ENCODE data around the gene IFT88. TPM values are rescaled to one million over a fixed set of nuclear protein-coding genes. Genes with fewer than 3 reads are reported as not detected.

IFT88 gene
- total and polyA plus RNA-seq, 9 of the 15 experiments (the other 6 are each of a cell fraction or from before 2014, with no cell fraction given), result 8.3 to 13.5 (median 10.0) TPM

DNA sequence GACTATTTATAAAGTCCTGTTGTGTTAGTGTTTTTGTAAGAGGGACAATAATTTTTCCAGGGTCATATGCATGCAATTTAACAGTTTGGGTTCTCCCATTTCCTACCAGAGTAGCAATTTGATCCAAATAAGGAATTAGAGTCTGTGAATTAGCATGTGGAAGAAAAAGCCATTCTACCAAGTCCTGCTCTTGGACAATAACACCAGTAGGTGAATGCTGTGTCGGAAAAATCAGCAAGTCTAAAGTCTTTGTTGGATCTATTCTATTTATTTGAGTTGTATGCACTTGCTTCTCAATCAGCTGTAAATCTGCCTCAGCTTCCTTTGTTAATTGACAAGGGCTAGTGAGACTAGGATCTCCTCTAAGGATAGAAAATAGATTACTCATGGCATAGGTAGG is 115.1 kb downstream of the IFT88 start:
- no peaks in the 10 kb centered on the region for H4K20me1 ChIP-seq (replicated peaks; ENCODE audit: control insufficient read depth, insufficient read depth, low read length)
- ChIA-PET POLR2A (no interaction called here), CTCF (ENCODE audit: low intra/inter-chr PET ratio) (no interaction called here)
- no peak overlapping the region for H3K27ac ChIP-seq (ENCODE audit: extremely low read depth, low read depth, low read length)
- DNase-seq (ENCODE audit: extremely low read depth in 1 of 4, low spot score in 3 of 4) (no peak), ATAC-seq (no peak), FAIRE-seq (no peak)
- H3K9ac ChIP-seq (ENCODE audit: insufficient read depth in 1 of 2, low read depth in 2 of 2, low read length in 2 of 2), result no peak overlapping the region
- no peaks in the 10 kb centered on the region for H3K4me1 ChIP-seq (replicated peaks in 1 of 2; ENCODE audit: control insufficient read depth in 2 of 2, insufficient read depth in 2 of 2, low read length in 2 of 2)
- H3K4me2 ChIP-seq (ENCODE audit: insufficient read depth, low read length), result no peak overlapping the region
- BruUV-seq (replicated peaks), result no TSS peak
- in situ Hi-C loops (cut with MboI), result no loop called here
- no peak overlapping the region for H2AFZ ChIP-seq (ENCODE audit: low read depth, low read length)
- no peaks in the 10 kb centered on the region for H3K9me3 ChIP-seq (replicated peaks; ENCODE audit: control insufficient read depth, insufficient read depth, low read depth, low read length)
- intact Hi-C loops (cut with micrococcal nuclease), result no loop called here
- no peaks in the 10 kb centered on the region for H3K9me1 ChIP-seq (ENCODE audit: control insufficient read depth, insufficient read depth, low read length)
- no peaks in the 10 kb centered on the region for H3K36me3 ChIP-seq (ENCODE audit: control insufficient read depth, insufficient read depth, low read length)
- WGBS (ENCODE audit: insufficient coverage, low coverage, missing lambda C conversion rate), result 38% methylated on average over 1 of the region's 1 CpG
- no peaks in the 10 kb centered on the region for H3K27me3 ChIP-seq (ENCODE audit: control insufficient read depth in 2 of 2, insufficient read depth in 2 of 2, low read length in 2 of 2)
- no peak overlapping the region for H3K4me3 ChIP-seq
- H3K79me2 ChIP-seq (ENCODE audit: control insufficient read depth, insufficient read depth, low read length), result no peaks in the 10 kb centered on the region
- TF ChIP-seq NFE2L1 (tag; IDR thresholded peaks at IDR 0.05; ENCODE audit: borderline replicate concordance, low read depth), result no peak
- no peak for TF ChIP-seq MCM2 (IDR thresholded peaks at IDR 0.05; ENCODE audit: low read depth)
- TF ChIP-seq SRF (CRISPR knock-in tag; IDR thresholded peaks at IDR 0.05), result no peak
- TF ChIP-seq, protein P1, sequence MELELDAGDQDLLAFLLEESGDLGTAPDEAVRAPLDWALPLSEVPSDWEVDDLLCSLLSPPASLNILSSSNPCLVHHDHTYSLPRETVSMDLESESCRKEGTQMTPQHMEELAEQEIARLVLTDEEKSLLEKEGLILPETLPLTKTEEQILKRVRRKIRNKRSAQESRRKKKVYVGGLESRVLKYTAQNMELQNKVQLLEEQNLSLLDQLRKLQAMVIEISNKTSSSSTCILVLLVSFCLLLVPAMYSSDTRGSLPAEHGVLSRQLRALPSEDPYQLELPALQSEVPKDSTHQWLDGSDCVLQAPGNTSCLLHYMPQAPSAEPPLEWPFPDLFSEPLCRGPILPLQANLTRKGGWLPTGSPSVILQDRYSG (tag; conservative IDR thresholded peaks at IDR 0.05; ENCODE audit: low read depth), result no peak
- TF ChIP-seq, protein P2, sequence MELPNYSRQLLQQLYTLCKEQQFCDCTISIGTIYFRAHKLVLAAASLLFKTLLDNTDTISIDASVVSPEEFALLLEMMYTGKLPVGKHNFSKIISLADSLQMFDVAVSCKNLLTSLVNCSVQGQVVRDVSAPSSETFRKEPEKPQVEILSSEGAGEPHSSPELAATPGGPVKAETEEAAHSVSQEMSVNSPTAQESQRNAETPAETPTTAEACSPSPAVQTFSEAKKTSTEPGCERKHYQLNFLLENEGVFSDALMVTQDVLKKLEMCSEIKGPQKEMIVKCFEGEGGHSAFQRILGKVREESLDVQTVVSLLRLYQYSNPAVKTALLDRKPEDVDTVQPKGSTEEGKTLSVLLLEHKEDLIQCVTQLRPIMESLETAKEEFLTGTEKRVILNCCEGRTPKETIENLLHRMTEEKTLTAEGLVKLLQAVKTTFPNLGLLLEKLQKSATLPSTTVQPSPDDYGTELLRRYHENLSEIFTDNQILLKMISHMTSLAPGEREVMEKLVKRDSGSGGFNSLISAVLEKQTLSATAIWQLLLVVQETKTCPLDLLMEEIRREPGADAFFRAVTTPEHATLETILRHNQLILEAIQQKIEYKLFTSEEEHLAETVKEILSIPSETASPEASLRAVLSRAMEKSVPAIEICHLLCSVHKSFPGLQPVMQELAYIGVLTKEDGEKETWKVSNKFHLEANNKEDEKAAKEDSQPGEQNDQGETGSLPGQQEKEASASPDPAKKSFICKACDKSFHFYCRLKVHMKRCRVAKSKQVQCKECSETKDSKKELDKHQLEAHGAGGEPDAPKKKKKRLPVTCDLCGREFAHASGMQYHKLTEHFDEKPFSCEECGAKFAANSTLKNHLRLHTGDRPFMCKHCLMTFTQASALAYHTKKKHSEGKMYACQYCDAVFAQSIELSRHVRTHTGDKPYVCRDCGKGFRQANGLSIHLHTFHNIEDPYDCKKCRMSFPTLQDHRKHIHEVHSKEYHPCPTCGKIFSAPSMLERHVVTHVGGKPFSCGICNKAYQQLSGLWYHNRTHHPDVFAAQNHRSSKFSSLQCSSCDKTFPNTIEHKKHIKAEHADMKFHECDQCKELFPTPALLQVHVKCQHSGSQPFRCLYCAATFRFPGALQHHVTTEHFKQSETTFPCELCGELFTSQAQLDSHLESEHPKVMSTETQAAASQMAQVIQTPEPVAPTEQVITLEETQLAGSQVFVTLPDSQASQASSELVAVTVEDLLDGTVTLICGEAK (IDR thresholded peaks at IDR 0.05), result no peak
- TF ChIP-seq, protein P2 (CRISPR knock-in tag; IDR thresholded peaks at IDR 0.05), result no peak
- no peak for TF ChIP-seq EGR1 (conservative IDR thresholded peaks at IDR 0.05)
- no peak for TF ChIP-seq ZNF41 (CRISPR knock-in tag; conservative IDR thresholded peaks at IDR 0.05)
- TF ChIP-seq NR2F6 (CRISPR knock-in tag; IDR thresholded peaks at IDR 0.05), result no peak
- TF ChIP-seq IRF1 (CRISPR knock-in tag; IDR thresholded peaks at IDR 0.05; ENCODE audit: borderline replicate concordance), result no peak
- no peak for TF ChIP-seq HDAC3 (IDR thresholded peaks at IDR 0.05; ENCODE audit: borderline replicate concordance, partially characterized antibody)
- no peak for TF ChIP-seq ZNF436 (CRISPR knock-in tag; IDR thresholded peaks at IDR 0.05)
- no peak for TF ChIP-seq ZNF77 (CRISPR knock-in tag; IDR thresholded peaks at IDR 0.05)

Measured in K562 (cell line).